Activated T-helper 9 cell treated with anti-CD3 and anti-CD28 coated beads, Interleukin-2, amount 50 U/mL, for 16 hours (primary cell): ENCODE results near the gene ADORA3.

Experiments used
- DNase-seq: peaks from one replicate; pipeline ENCODE4 v3.0.0-alpha.2; 2020; ENCODE audit warnings: low read depth

ADORA3 gene

GRCh38 chr1:111474521-111474920 lies 28.9 kb downstream of the ADORA3 start:
- no peak for DNase-seq

- DNase-seq, result no peak
These were observed 29.3 kb downstream of the ADORA3 start for GRCh38 chr1:111474106-111474505.

GRCh38 chr1:111471538-111471937 lies 31.9 kb downstream of the ADORA3 start:
- no peak for DNase-seq

GRCh38 chr1:111471012-111471411 lies 32.4 kb downstream of the ADORA3 start:
- peak; percentile 44 for DNase-seq

GRCh38 chr1:111470596-111470995 lies 32.8 kb downstream of the ADORA3 start:
- DNase-seq, result no peak

- no peak for DNase-seq
These were observed 33.9 kb downstream of the ADORA3 start for GRCh38 chr1:111469539-111469938.

GRCh38 chr1:111468717-111469100 lies 34.7 kb downstream of the ADORA3 start:
- no peak for DNase-seq

- DNase-seq, result no peak
These were observed 35.3 kb downstream of the ADORA3 start for GRCh38 chr1:111467865-111468716.

GRCh38 chr1:111466480-111466879 lies 37.0 kb downstream of the ADORA3 start:
- no peak for DNase-seq

GRCh38 chr1:111465754-111466153 lies 37.7 kb downstream of the ADORA3 start:
- no peak for DNase-seq

GRCh38 chr1:111463029-111463683 lies 40.3 kb downstream of the ADORA3 start:
- no peak for DNase-seq

GRCh38 chr1:111462370-111463028 lies 40.9 kb downstream of the ADORA3 start:
- no peak for DNase-seq

- no peak for DNase-seq
These were observed 41.7 kb downstream of the ADORA3 start for GRCh38 chr1:111461765-111462164.

GRCh38 chr1:111455642-111456031 lies 47.8 kb downstream of the ADORA3 start:
- DNase-seq, result no peak

GRCh38 chr1:111454859-111455641 lies 48.4 kb downstream of the ADORA3 start:
- DNase-seq, result no peak

- DNase-seq, result no peak
These were observed 49.7 kb downstream of the ADORA3 start for GRCh38 chr1:111453706-111454105.

GRCh38 chr1:111452581-111452980 lies 50.9 kb downstream of the ADORA3 start:
- DNase-seq, result no peak

- no peak for DNase-seq
These were observed 53.2 kb downstream of the ADORA3 start for GRCh38 chr1:111450185-111450584.

- no peak for DNase-seq
These were observed 53.8 kb downstream of the ADORA3 start for GRCh38 chr1:111449703-111450017.
